ENCODE measurements around the gene CREB5. TPM values are rescaled to one million over a fixed set of nuclear protein-coding genes. Genes with fewer than 3 reads are reported as not detected.

The CREB5 gene
- polyA plus RNA-seq, 1 donor from 2014 or later, result 3.7 TPM

GRCh38 chr7:28483112-28483511, 70.8 kb downstream of the CREB5 start:
- H3K79me2 ChIP-seq (replicated peaks; ENCODE audit: insufficient read depth, low read length), result peaks cover 4% of the 10 kb centered on the region
- no peaks in the 10 kb centered on the region for H3K27me3 ChIP-seq (ENCODE audit: insufficient read depth, low read depth, low read length)
- H3K36me3 ChIP-seq (ENCODE audit: insufficient read depth, low read length), result no peaks in the 10 kb centered on the region
- H3F3A ChIP-seq (ENCODE audit: insufficient read depth, low read length, poor library complexity, severe bottlenecking), result no peaks in the 10 kb centered on the region
- H3K4me3 ChIP-seq (ENCODE audit: low read length), result no peak overlapping the region
- no peak overlapping the region for H2AFZ ChIP-seq (ENCODE audit: low read depth, low read length)
- TF ChIP-seq RAD21 (conservative IDR thresholded peaks at IDR 0.05), result no peak
- TF ChIP-seq SMC3 (conservative IDR thresholded peaks at IDR 0.05; ENCODE audit: poor library complexity), result no peak
- TF ChIP-seq EZH2 (IDR thresholded peaks at IDR 0.05; ENCODE audit: borderline replicate concordance, insufficient read depth, low read length, poor library complexity, severe bottlenecking), result no peak
- TF ChIP-seq POLR2AphosphoS5 (IDR thresholded peaks at IDR 0.05), result no peak
- no peak for TF ChIP-seq MXI1 (conservative IDR thresholded peaks at IDR 0.05; ENCODE audit: poor library complexity, severe bottlenecking)
- TF ChIP-seq TAF1 (IDR thresholded peaks at IDR 0.05; ENCODE audit: low read depth), result no peak
- no peak for TF ChIP-seq CTCF (IDR thresholded peaks at IDR 0.05; ENCODE audit: poor library complexity, severe bottlenecking)
- TF ChIP-seq REST (IDR thresholded peaks at IDR 0.05; ENCODE audit: borderline replicate concordance), result no peak
- no peak for TF ChIP-seq EP300 (conservative IDR thresholded peaks at IDR 0.05; ENCODE audit: poor library complexity, severe bottlenecking)
- H3K4me2 ChIP-seq (ENCODE audit: low read length), result no peak overlapping the region
- no peak overlapping the region for H3K27ac ChIP-seq (ENCODE audit: low read length)
- H3K9me3 ChIP-seq (ENCODE audit: low read length), result no peaks in the 10 kb centered on the region
- H3K9me2 ChIP-seq (ENCODE audit: insufficient read depth, low read length), result no peaks in the 10 kb centered on the region
- H3K9ac ChIP-seq (ENCODE audit: low read length), result no peak overlapping the region
- H4K20me1 ChIP-seq (ENCODE audit: insufficient read depth), result no peaks in the 10 kb centered on the region

GRCh38 chr7:28483908-28484605, 71.7 kb downstream of the CREB5 start:
- H2AFZ ChIP-seq (ENCODE audit: low read depth, low read length), result no peak overlapping the region
- H3K27me3 ChIP-seq (ENCODE audit: insufficient read depth, low read depth, low read length), result no peaks in the 10 kb centered on the region
- H3F3A ChIP-seq (ENCODE audit: insufficient read depth, low read length, poor library complexity, severe bottlenecking), result no peaks in the 10 kb centered on the region
- no peak overlapping the region for H3K4me3 ChIP-seq (ENCODE audit: low read length)
- TF ChIP-seq CTCF (IDR thresholded peaks at IDR 0.05; ENCODE audit: poor library complexity, severe bottlenecking) (no peak), EZH2 (IDR thresholded peaks at IDR 0.05; ENCODE audit: borderline replicate concordance, insufficient read depth, low read length, poor library complexity, severe bottlenecking) (no peak), MXI1 (conservative IDR thresholded peaks at IDR 0.05; ENCODE audit: poor library complexity, severe bottlenecking) (no peak), REST (IDR thresholded peaks at IDR 0.05; ENCODE audit: borderline replicate concordance) (no peak), SMC3 (conservative IDR thresholded peaks at IDR 0.05; ENCODE audit: poor library complexity) (no peak), RAD21 (conservative IDR thresholded peaks at IDR 0.05) (no peak)
- H4K20me1 ChIP-seq (ENCODE audit: insufficient read depth), result no peaks in the 10 kb centered on the region
- no peak overlapping the region for H3K27ac ChIP-seq (ENCODE audit: low read length)
- H3K79me2 ChIP-seq (replicated peaks; ENCODE audit: insufficient read depth, low read length), result peaks cover 4% of the 10 kb centered on the region
- H3K36me3 ChIP-seq (ENCODE audit: insufficient read depth, low read length), result no peaks in the 10 kb centered on the region
- no peaks in the 10 kb centered on the region for H3K9me2 ChIP-seq (ENCODE audit: insufficient read depth, low read length)
- no peaks in the 10 kb centered on the region for H3K9me3 ChIP-seq (ENCODE audit: low read length)
- H3K4me2 ChIP-seq (ENCODE audit: low read length), result no peak overlapping the region
- H3K9ac ChIP-seq (ENCODE audit: low read length), result no peak overlapping the region
